Neural progenitor cell (in vitro differentiated cells): Measurements from ENCODE around the gene LAMB4.

Experiments used
- CTCF ChIP-seq: fragments of 200-600 bp; sonication (generic); IDR thresholded peaks from 2 replicates; pipeline ENCODE4 v1.5.1; 2017; ENCODE audit warnings: antibody characterized with exemption, mild to moderate bottlenecking
- EZH2 ChIP-seq: fragments of 200-600 bp; sonication (generic); IDR thresholded peaks from 2 replicates; pipeline ENCODE4 v1.6.1; 2017; ENCODE audit warnings: antibody characterized with exemption, mild to moderate bottlenecking, moderate library complexity
- EZH2phosphoT487 ChIP-seq: fragments of 200-600 bp; sonication (generic); IDR thresholded peaks from 2 replicates; pipeline ENCODE4 v1.6.1; 2017; ENCODE audit warnings: antibody characterized with exemption

GRCh38 chr7:107998150-107998549 is 132.0 kb downstream of the LAMB4 start:
- TF ChIP-seq CTCF, result no peak
- no peak for TF ChIP-seq EZH2
- no peak for TF ChIP-seq EZH2phosphoT487
